GM13976 (cell line): Measurements from ENCODE around the gene DAPK1.
"Not testable (repeated sequence)": the region's sequence is repeated elsewhere in the genome, so short reads cannot be mapped to it uniquely, and the experiment has no call there.

ENCODE experiments used
- DNase-seq: peaks from one replicate; pipeline ENCODE4 v3.0.0; 2012; ENCODE audit warnings: low spot score
- in situ Hi-C: fragments of 300-500 bp; cut with MboI; formaldehyde crosslinking; loops from one replicate; pipeline ENCODE4 v1.12.0; 2022; ENCODE audit warnings: low sequenced_read_pairs, mixed read lengths, inconsistent platforms; ENCODE audit not compliant: unreplicated experiment
- TF ChIP-seq, protein P1 (sequence below): IDR thresholded peaks from 2 replicates; pipeline ENCODE4 v1.5.1; 2012; ENCODE audit warnings: borderline replicate concordance, mild to moderate bottlenecking; ENCODE audit not compliant: insufficient read depth; ENCODE audit errors: extremely low read depth, missing control alignments, control extremely low read depth

The DAPK1 gene

DNA sequence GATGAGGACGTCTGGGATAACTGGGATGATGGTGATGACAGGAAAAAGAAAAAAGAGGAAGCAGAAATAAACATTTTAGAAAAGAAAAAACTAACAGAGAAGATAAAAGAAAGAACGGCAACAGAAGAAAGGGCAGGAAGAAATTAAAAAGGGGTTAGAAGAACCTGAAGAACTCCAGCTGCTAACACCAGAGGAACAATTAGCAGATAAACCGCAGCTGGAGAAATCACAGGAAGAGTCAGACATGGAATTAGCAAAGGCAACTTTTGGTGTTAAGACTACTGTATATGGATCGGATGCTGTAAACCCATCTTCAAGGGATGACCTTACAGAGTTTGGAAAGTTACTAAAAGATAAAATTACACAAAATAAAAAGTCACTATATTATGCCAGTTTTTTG lies 243.7 kb downstream of the DAPK1 start:
- in situ Hi-C loops: no loop called here
- TF ChIP-seq, protein P1, sequence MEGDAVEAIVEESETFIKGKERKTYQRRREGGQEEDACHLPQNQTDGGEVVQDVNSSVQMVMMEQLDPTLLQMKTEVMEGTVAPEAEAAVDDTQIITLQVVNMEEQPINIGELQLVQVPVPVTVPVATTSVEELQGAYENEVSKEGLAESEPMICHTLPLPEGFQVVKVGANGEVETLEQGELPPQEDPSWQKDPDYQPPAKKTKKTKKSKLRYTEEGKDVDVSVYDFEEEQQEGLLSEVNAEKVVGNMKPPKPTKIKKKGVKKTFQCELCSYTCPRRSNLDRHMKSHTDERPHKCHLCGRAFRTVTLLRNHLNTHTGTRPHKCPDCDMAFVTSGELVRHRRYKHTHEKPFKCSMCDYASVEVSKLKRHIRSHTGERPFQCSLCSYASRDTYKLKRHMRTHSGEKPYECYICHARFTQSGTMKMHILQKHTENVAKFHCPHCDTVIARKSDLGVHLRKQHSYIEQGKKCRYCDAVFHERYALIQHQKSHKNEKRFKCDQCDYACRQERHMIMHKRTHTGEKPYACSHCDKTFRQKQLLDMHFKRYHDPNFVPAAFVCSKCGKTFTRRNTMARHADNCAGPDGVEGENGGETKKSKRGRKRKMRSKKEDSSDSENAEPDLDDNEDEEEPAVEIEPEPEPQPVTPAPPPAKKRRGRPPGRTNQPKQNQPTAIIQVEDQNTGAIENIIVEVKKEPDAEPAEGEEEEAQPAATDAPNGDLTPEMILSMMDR: no peak
- DNase-seq: no peak

GRCh38 chr9:87741891-87742290 lies 244.2 kb downstream of the DAPK1 start:
- no peak for DNase-seq
- in situ Hi-C loops: no loop called here
- TF ChIP-seq, protein P1: no peak

DNA sequence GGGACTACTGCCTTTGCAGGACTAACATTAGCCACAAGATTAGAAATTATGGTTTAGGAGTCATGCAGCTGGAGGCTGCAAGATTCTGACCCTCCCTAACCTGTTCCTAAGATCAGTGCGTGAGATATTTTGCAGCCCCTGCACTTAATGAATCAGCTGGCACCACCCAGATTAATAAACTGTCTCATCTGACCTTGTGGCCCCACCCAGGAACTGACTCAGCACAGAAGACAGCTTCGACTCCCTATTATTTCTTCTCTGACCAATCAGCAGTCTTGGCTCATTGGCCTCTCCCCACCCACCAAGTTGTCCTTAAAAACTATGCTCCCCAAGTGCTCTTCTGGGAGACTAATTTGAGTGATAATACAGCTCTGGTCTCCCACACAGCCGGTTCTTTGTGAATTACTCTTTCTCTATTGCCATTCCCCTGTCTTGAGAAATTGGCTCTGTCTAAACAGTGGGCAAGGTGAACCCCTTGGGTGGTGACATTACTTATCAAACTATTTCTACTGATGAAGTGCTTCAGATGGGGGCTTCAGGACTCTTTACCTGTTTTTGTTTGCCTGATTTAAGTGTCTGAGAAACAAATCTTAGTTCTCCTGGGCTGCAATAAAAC lies 245.3 kb downstream of the DAPK1 start:
- DNase-seq: no peak
- TF ChIP-seq, protein P1: no peak
- in situ Hi-C loops: no loop called here

- DNase-seq, in situ Hi-C loops: not testable (repeated sequence)
Observed at GRCh38 chr9:87744247-87744646, 246.6 kb downstream of the DAPK1 start.

- TF ChIP-seq, protein P1: no peak
- no peak for DNase-seq
- in situ Hi-C loops: no loop called here
Observed at GRCh38 chr9:87746186-87746585, 248.5 kb downstream of the DAPK1 start.

DNA sequence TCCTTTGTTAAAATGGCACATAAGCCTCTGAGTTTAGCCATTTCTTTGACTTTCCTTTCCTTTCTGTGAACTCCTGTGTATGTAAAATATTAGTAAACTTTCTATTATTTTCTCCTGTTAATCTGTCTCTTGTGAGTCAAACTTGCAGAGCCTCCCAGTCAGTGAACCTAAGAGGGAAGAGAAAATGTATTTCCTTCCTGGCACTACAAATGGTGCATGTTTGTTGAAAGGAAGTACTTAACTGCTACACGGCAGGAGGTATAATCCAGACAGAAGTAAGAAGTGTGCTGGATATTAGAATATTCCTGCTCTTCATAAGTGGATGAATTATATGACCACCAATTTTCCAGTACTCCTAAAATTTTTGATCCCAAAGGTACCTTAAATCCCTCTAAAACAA lies 251.2 kb downstream of the DAPK1 start:
- DNase-seq: no peak
- in situ Hi-C loops: no loop called here
- TF ChIP-seq, protein P1: no peak

DNA sequence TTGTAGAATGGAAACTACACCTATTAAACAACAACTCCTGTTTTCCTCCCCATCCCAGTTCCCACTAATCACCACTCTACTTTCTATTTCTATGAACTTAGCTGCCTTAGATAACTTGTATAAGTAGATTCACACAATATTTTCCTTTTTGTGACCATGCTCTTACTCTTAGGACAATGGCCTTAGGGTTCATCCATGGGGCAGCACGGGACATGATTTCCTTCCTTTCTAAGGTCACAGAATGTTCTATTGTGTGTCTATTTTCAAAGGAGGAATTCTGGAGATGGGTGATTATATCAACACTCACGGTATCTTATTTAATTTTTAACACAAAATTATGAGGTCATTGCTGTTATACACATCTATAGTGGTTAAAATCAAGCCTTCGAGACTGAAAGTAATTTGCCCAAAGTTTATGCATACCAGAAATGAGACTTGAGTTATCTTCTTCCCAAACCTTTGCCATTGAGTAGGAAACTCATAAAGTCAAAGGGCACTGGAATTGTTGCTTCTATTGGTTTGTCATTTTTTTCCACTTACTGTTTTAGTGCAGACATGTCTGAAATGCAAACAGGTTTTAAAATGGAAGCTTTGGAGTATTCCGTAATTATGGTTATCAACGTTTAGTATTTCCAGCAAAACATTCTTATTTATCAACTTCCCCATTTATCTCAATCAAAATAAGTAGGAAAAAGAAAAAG lies 251.8 kb downstream of the DAPK1 start:
- TF ChIP-seq, protein P1: no peak
- DNase-seq: no peak
- in situ Hi-C loops: no loop called here
